Duodenal mucosa (tissue), 2 donors: ENCODE measurements around the gene ADAMTS12.

Source experiments
- H3K27ac ChIP-seq: one replicate; pipeline ENCODE4 v1.7.0; 2013; ENCODE audit warnings: low read depth, low read length
- H3K27me3 ChIP-seq, 2 donors: one replicate each; pipeline ENCODE4 v1.7.0; 2013; ENCODE audit warnings: low read length in 2 of 2, control low read depth in 1 of 2; ENCODE audit not compliant: insufficient read depth in 2 of 2, control insufficient read depth in 1 of 2
- H3K36me3 ChIP-seq, 2 donors: one replicate each; pipeline ENCODE4 v1.7.0; 2013; ENCODE audit warnings: low read length in 2 of 2, control low read depth in 1 of 2; ENCODE audit not compliant: insufficient read depth in 2 of 2, control insufficient read depth in 1 of 2
- H3K4me1 ChIP-seq, 2 donors: one replicate each; pipeline ENCODE4 v1.7.0; 2013; ENCODE audit warnings: low read length in 2 of 2, control low read depth in 1 of 2; ENCODE audit not compliant: insufficient read depth in 2 of 2, control insufficient read depth in 1 of 2
- H3K4me3 ChIP-seq, 2 donors: one replicate each; pipeline ENCODE4 v1.7.0; 2013; ENCODE audit warnings: low read length in 2 of 2, low read depth in 1 of 2
- H3K9ac ChIP-seq, 2 donors: one replicate each; pipeline ENCODE4 v1.7.0; 2013; ENCODE audit warnings: low read length in 2 of 2, low read depth in 1 of 2
- H3K9me3 ChIP-seq, 2 donors: one replicate each; pipeline ENCODE4 v1.7.0; 2013; ENCODE audit warnings: low read length in 2 of 2, control low read depth in 1 of 2; ENCODE audit not compliant: control insufficient read depth in 1 of 2

ADAMTS12 gene

GRCh38 chr5:33684496-33685159 lies 207.2 kb downstream of the ADAMTS12 start:
- Histone ChIP-seq H3K36me3 (no peaks in the 10 kb centered on the region), H3K4me3 (no peak overlapping the region), H3K9ac (no peak overlapping the region), H3K27ac (no peak overlapping the region), H3K9me3 (no peaks in the 10 kb centered on the region), H3K27me3 (no peaks in the 10 kb centered on the region), H3K4me1 (no peaks in the 10 kb centered on the region)

- Histone ChIP-seq H3K9ac (no peak overlapping the region), H3K4me3 (no peak overlapping the region), H3K27ac (no peak overlapping the region), H3K9me3 (no peaks in the 10 kb centered on the region), H3K36me3 (no peaks in the 10 kb centered on the region), H3K4me1 (no peaks in the 10 kb centered on the region), H3K27me3 (no peaks in the 10 kb centered on the region)
Observed at GRCh38 chr5:33679791-33680190, 212.0 kb downstream of the ADAMTS12 start.

GRCh38 chr5:33675958-33676464 lies 215.8 kb downstream of the ADAMTS12 start:
- Histone ChIP-seq H3K9ac (no peak overlapping the region), H3K27me3 (no peaks in the 10 kb centered on the region), H3K4me1 (no peaks in the 10 kb centered on the region), H3K36me3 (no peaks in the 10 kb centered on the region), H3K27ac (no peak overlapping the region), H3K9me3 (no peaks in the 10 kb centered on the region), H3K4me3 (no peak overlapping the region)

GRCh38 chr5:33671700-33672291 lies 220.0 kb downstream of the ADAMTS12 start:
- H3K9me3 ChIP-seq, result no peaks in the 10 kb centered on the region
- no peak overlapping the region for H3K9ac ChIP-seq

GRCh38 chr5:33662722-33663427 lies 228.9 kb downstream of the ADAMTS12 start:
- Histone ChIP-seq H3K4me3 (no peak overlapping the region), H3K9ac (no peak overlapping the region), H3K36me3 (no peaks in the 10 kb centered on the region), H3K4me1 (no peaks in the 10 kb centered on the region), H3K9me3 (no peaks in the 10 kb centered on the region), H3K27me3 (no peaks in the 10 kb centered on the region), H3K27ac (no peak overlapping the region)

More at GRCh38 chr5:33671700-33672291, 220.0 kb downstream of the ADAMTS12 start:
- H3K36me3 ChIP-seq, result no peaks in the 10 kb centered on the region
- no peak overlapping the region for H3K27ac ChIP-seq
- H3K4me1 ChIP-seq, result no peaks in the 10 kb centered on the region
- no peak overlapping the region for H3K4me3 ChIP-seq
- H3K27me3 ChIP-seq, result no peaks in the 10 kb centered on the region

- no peaks in the 10 kb centered on the region for H3K36me3 ChIP-seq
- no peaks in the 10 kb centered on the region for H3K27me3 ChIP-seq
- H3K4me3 ChIP-seq, result no peak overlapping the region
- no peaks in the 10 kb centered on the region for H3K9me3 ChIP-seq
- H3K27ac ChIP-seq, result no peak overlapping the region
- no peak overlapping the region for H3K9ac ChIP-seq
- H3K4me1 ChIP-seq, result peaks cover 4 to 7% of the 10 kb centered on the region in 2 donors
Observed at GRCh38 chr5:33659526-33660169, 232.1 kb downstream of the ADAMTS12 start.

GRCh38 chr5:33657804-33658440 lies 233.9 kb downstream of the ADAMTS12 start:
- no peak overlapping the region for H3K27ac ChIP-seq
- H3K9me3 ChIP-seq, result no peaks in the 10 kb centered on the region
- H3K9ac ChIP-seq, result no peak overlapping the region
- no peaks in the 10 kb centered on the region for H3K36me3 ChIP-seq
- no peaks in the 10 kb centered on the region for H3K27me3 ChIP-seq
- H3K4me1 ChIP-seq, result peaks cover 8 to 11% of the 10 kb centered on the region in 2 donors
- H3K4me3 ChIP-seq, result no peak overlapping the region

GRCh38 chr5:33657176-33657575 lies 234.6 kb downstream of the ADAMTS12 start:
- no peak overlapping the region for H3K4me3 ChIP-seq
- no peak overlapping the region for H3K27ac ChIP-seq
- no peaks in the 10 kb centered on the region for H3K27me3 ChIP-seq
- H3K9me3 ChIP-seq, result no peaks in the 10 kb centered on the region
- H3K4me1 ChIP-seq, result peaks cover 8 to 11% of the 10 kb centered on the region in 2 donors
- H3K36me3 ChIP-seq, result no peaks in the 10 kb centered on the region
- H3K9ac ChIP-seq, result no peak overlapping the region

GRCh38 chr5:33650911-33651310 lies 240.9 kb downstream of the ADAMTS12 start:
- H3K4me3 ChIP-seq, result no peak overlapping the region
- no peak overlapping the region for H3K27ac ChIP-seq
- H3K4me1 ChIP-seq, result peaks cover 8 to 11% of the 10 kb centered on the region in 2 donors
- no peaks in the 10 kb centered on the region for H3K27me3 ChIP-seq
- H3K9me3 ChIP-seq, result no peaks in the 10 kb centered on the region
- H3K36me3 ChIP-seq, result no peaks in the 10 kb centered on the region
- no peak overlapping the region for H3K9ac ChIP-seq
